Sigmoid colon (tissue), 7 donors: ENCODE measurements around the gene CACNA1F. TPM values are rescaled to one million over a fixed set of nuclear protein-coding genes. Genes with fewer than 3 reads are reported as not detected.

ENCODE experiments used
- DNase-seq: peaks from one replicate; pipeline ENCODE4 v3.0.0-alpha.2; 2019
- H3K27ac ChIP-seq, 4 donors: fragments of 200-600 bp; sonication (generic); one replicate each; pipeline ENCODE4 v1.5.1; 2016 to 2019; ENCODE audit warnings: mild to moderate bottlenecking in 1 of 4
- H3K27me3 ChIP-seq, 3 donors: fragments of 200-600 bp; sonication (generic); one replicate each; pipeline ENCODE4 v1.5.1; 2019; ENCODE audit warnings: mild to moderate bottlenecking in 1 of 3
- H3K36me3 ChIP-seq, 4 donors: fragments of 200-600 bp; sonication (generic); one replicate each; pipeline ENCODE4 v1.5.1; 2016 to 2019
- H3K4me1 ChIP-seq, 4 donors: fragments of 200-600 bp; sonication (generic); one replicate each; pipeline ENCODE4 v1.5.1; 2017 to 2019
- H3K4me3 ChIP-seq, 4 donors: fragments of 200-600 bp; sonication (generic); one replicate each; pipeline ENCODE4 v1.5.1; 2017 to 2019; ENCODE audit warnings: mild to moderate bottlenecking in 2 of 4, moderate library complexity in 1 of 4
- H3K9me3 ChIP-seq, 4 donors: fragments of 200-600 bp in 3 of 4; sonication (generic) in 3 of 4; one replicate each; pipeline versions ENCODE4 v1.5.1 to v1.6.1; 2013 to 2019
- EP300 ChIP-seq, 4 donors: sonication (generic); formaldehyde crosslinking; IDR thresholded peaks; one replicate each; pipeline ENCODE4 v1.6.1; 2017; ENCODE audit warnings: antibody characterized with exemption in 4 of 4
- POLR2A ChIP-seq, 2 donors: fragments of 450-650 bp; IDR thresholded peaks; one replicate each; pipeline ENCODE4 v1.6.1; 2016; ENCODE audit warnings: antibody characterized with exemption in 2 of 2, mild to moderate bottlenecking in 2 of 2, moderate library complexity in 2 of 2
- POLR2AphosphoS5 ChIP-seq, 4 donors: sonication (generic); formaldehyde crosslinking; IDR thresholded peaks; one replicate each; pipeline ENCODE4 v1.6.1; 2017; ENCODE audit warnings: antibody characterized with exemption in 4 of 4
- WGBS, 2 donors: extraction: QIAGEN DNeasy Blood & Tissue Kit; methylation state at CpG; one replicate each; pipeline ENCODE4 v1.1.7; 2013; 5-methylcytosine and 5-hydroxymethylcytosine counted together
- intact Hi-C: fragments of 100-400 bp; cut with DNase I; formaldehyde crosslinking; loops from one replicate; pipeline ENCODE4 v1.15.1; 2023
- polyA plus RNA-seq, 3 donors: library from polyadenylated mRNA; stranded (reverse); fragments of 200-250 nt; gene quantifications; one replicate each; pipeline ENCODE4 v1.2.3, GENCODE V29; 2013
- total RNA-seq, 4 donors: library from RNA; depleted of rRNA; stranded (reverse); fragments of >200 nt; gene quantifications; one replicate each; pipeline ENCODE4 v1.1.0, GENCODE V29; 2016
- TF ChIP-seq, protein P1 (sequence below), 4 experiments: fragments of 450-650 bp in 3 of 4; fragments of 200-600 bp in 1 of 4; IDR thresholded peaks; one replicate each; pipeline ENCODE4 v1.5.1; 2016 to 2019; ENCODE audit warnings: antibody characterized with exemption in 4 of 4, mild to moderate bottlenecking in 3 of 4, moderate library complexity in 2 of 4
- donor health status: healthy with polysubstance abuse.
- donor health status: Bipolar disorder and iron deficiency.
- donor health status: healthy.

CACNA1F gene
- total RNA-seq (under 1 TPM in 2 of 4 donors, not detected in 2; 0.14 to 0.16 TPM), polyA plus RNA-seq (under 1 TPM in 2 of 3 donors, not detected in 1; under 0.01 to 0.70 TPM)

GRCh38 chrX:49233176-49233575, at the start of gene CACNA1F:
CACNA1F (minus strand) TSS chrX:49233340; CDS start chrX:49233309, 31 bp downstream.
- Histone ChIP-seq H3K27me3 (peaks cover 0 to 17% (median 7%) of the 10 kb centered on the region in 3 donors), H3K4me1 (peaks cover 0 to 11% (median 2%) of the 10 kb centered on the region in 4 donors), H3K9me3 (no peaks in the 10 kb centered on the region), H3K4me3 (peak within 1 kb of the TSS in 1 of 4 donors; percentile 17), H3K36me3 (no peaks in the 10 kb centered on the region), H3K27ac (no peak within 1 kb of the TSS)
- WGBS, 2 donors = 71 to 83% methylated on average over 9 of the region's 9 CpGs
- no peak for TF ChIP-seq POLR2A (IDR thresholded peaks at IDR 0.05)
- TF ChIP-seq, protein P1, sequence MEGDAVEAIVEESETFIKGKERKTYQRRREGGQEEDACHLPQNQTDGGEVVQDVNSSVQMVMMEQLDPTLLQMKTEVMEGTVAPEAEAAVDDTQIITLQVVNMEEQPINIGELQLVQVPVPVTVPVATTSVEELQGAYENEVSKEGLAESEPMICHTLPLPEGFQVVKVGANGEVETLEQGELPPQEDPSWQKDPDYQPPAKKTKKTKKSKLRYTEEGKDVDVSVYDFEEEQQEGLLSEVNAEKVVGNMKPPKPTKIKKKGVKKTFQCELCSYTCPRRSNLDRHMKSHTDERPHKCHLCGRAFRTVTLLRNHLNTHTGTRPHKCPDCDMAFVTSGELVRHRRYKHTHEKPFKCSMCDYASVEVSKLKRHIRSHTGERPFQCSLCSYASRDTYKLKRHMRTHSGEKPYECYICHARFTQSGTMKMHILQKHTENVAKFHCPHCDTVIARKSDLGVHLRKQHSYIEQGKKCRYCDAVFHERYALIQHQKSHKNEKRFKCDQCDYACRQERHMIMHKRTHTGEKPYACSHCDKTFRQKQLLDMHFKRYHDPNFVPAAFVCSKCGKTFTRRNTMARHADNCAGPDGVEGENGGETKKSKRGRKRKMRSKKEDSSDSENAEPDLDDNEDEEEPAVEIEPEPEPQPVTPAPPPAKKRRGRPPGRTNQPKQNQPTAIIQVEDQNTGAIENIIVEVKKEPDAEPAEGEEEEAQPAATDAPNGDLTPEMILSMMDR (IDR thresholded peaks at IDR 0.05) = no peak
- TF ChIP-seq POLR2AphosphoS5 (IDR thresholded peaks at IDR 0.05) = no peak
- no peak for TF ChIP-seq EP300 (IDR thresholded peaks at IDR 0.05)
- intact Hi-C loops = no loop called here
- no peak for DNase-seq

DNA sequence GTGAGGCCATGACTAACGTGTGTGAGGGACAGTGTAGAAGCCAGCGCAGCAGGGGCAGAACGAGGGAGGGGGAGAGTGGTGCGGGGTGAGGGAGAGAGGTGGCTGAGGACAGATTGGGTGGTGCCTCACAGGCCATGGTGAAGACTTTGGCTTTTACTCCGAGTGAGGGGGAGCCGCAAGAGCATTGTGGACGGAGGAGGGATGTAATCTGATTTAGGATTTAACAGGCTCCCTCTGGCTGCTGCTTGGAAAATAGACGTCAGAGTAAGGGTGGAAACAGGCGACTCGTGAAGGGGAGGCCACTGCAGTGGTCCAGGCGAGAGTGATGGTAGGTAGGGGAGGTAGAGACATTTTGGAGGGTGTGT, 49.5 kb upstream of the CACNA1F start:
- no peaks in the 10 kb centered on the region for H3K36me3 ChIP-seq
- TF ChIP-seq EP300 (IDR thresholded peaks at IDR 0.05) = no peak
- TF ChIP-seq, protein P1 (IDR thresholded peaks at IDR 0.05) = peak in 2 of 4 experiments; percentile 14 to 18
- no peak for TF ChIP-seq POLR2AphosphoS5 (IDR thresholded peaks at IDR 0.05)
- TF ChIP-seq POLR2A (IDR thresholded peaks at IDR 0.05) = no peak
- no peaks in the 10 kb centered on the region for H3K4me1 ChIP-seq
- 32 to 57% methylated on average over 11 of the region's 11 CpGs for WGBS, 2 donors
- H3K27ac ChIP-seq = no peak overlapping the region
- no peak overlapping the region for H3K4me3 ChIP-seq
- H3K9me3 ChIP-seq = no peaks in the 10 kb centered on the region
- peak; percentile 65 for DNase-seq
- no peaks in the 10 kb centered on the region for H3K27me3 ChIP-seq
- intact Hi-C loops = loop anchor here (10.0 kb wide), 1 partner anchor 592 kb away; the partner anchor contains the start of gene USP27X

DNA sequence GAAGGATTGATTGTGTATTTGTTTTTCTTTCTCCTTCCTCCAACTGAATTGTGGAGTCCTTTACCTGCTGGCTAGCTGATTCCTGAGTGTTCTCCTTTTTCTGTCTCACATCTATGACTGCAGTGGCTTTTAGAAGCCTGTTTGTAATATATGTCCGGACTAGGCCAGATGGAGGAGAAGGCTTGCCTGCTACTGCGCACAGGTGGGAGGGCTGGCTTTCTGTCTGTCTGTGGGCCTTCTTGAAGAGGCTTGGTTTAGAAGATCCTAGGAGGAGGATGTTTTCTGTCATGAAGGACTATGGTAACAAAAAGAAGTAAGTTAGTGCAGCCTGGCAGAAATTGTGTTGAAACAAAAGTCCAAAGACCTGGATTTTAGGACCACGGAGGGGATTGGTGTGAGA, 44.9 kb upstream of the CACNA1F start:
- Histone ChIP-seq H3K27ac (no peak overlapping the region), H3K27me3 (no peaks in the 10 kb centered on the region), H3K4me3 (no peak overlapping the region), H3K36me3 (no peaks in the 10 kb centered on the region), H3K9me3 (no peaks in the 10 kb centered on the region), H3K4me1 (peaks cover 0 to 6% (median under 1%) of the 10 kb centered on the region in 4 donors)
- peak; percentile 40 for DNase-seq
- 92 to 93% methylated on average over 3 of the region's 3 CpGs for WGBS, 2 donors
- intact Hi-C loops = no loop called here
- no peak for TF ChIP-seq POLR2AphosphoS5 (IDR thresholded peaks at IDR 0.05)
- TF ChIP-seq, protein P1 (IDR thresholded peaks at IDR 0.05) = no peak
- TF ChIP-seq POLR2A (IDR thresholded peaks at IDR 0.05) = no peak
- no peak for TF ChIP-seq EP300 (IDR thresholded peaks at IDR 0.05)

DNA sequence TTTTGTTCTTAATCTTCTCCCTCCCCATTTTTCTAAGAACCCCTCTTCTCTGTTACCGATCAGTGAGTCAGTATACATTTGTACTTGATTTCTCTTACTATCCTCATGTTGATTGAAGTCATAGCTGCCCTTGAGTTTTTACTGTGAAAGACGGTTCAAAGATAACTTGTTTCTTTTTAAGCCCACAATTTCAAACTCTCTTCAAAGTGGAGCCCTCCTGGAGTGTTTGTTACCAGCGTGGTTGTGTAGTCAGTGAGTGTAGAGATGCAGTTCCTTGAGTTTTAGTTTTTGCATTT, 44.3 kb upstream of the CACNA1F start:
- intact Hi-C loops = no loop called here
- WGBS, 2 donors = 69 to 82% methylated on average over 3 of the region's 3 CpGs
- H3K27ac ChIP-seq = no peak overlapping the region

More for the DNA sequence above, 44.3 kb upstream of the CACNA1F start:
- Histone ChIP-seq H3K27me3 (no peaks in the 10 kb centered on the region), H3K36me3 (no peaks in the 10 kb centered on the region), H3K4me1 (peaks cover 0 to 10% (median 3%) of the 10 kb centered on the region in 4 donors), H3K4me3 (no peak overlapping the region), H3K9me3 (no peaks in the 10 kb centered on the region)
- DNase-seq = no peak
- TF ChIP-seq POLR2A (IDR thresholded peaks at IDR 0.05) (no peak), POLR2AphosphoS5 (IDR thresholded peaks at IDR 0.05) (no peak), EP300 (IDR thresholded peaks at IDR 0.05) (no peak)
- TF ChIP-seq, protein P1 (IDR thresholded peaks at IDR 0.05) = no peak
